ENCODE measurements around the gene RANBP10.

RANBP10 gene

GRCh38 chr16:67773569-67774456, 32.5 kb downstream of the RANBP10 start:
- Histone ChIP-seq H3K4me1 (ENCODE audit: insufficient read depth, low read length) (no peaks in the 10 kb centered on the region), H3K9ac (ENCODE audit: low read depth, low read length) (no peak overlapping the region), H3K27ac (ENCODE audit: low read length) (no peak overlapping the region), H3K4me3 (ENCODE audit: low read length) (no peak overlapping the region), H3K36me3 (ENCODE audit: insufficient read depth, low read depth, low read length) (peaks cover 8% of the 10 kb centered on the region; the same call in 1 of the 2 replicates), H3K9me3 (ENCODE audit: insufficient read depth, low read depth, low read length) (no peaks in the 10 kb centered on the region), H3K27me3 (ENCODE audit: insufficient read depth, low read length) (no peaks in the 10 kb centered on the region)

GRCh38 chr16:67773099-67773498, 33.3 kb downstream of the RANBP10 start:
- Histone ChIP-seq H3K27me3 (ENCODE audit: insufficient read depth, low read length) (no peaks in the 10 kb centered on the region), H3K4me3 (ENCODE audit: low read length) (no peak overlapping the region), H3K4me1 (ENCODE audit: insufficient read depth, low read length) (no peaks in the 10 kb centered on the region), H3K36me3 (ENCODE audit: insufficient read depth, low read depth, low read length) (peaks cover 8% of the 10 kb centered on the region; the same call in 1 of the 2 replicates), H3K27ac (ENCODE audit: low read length) (no peak overlapping the region), H3K9ac (ENCODE audit: low read depth, low read length) (no peak overlapping the region), H3K9me3 (ENCODE audit: insufficient read depth, low read depth, low read length) (no peaks in the 10 kb centered on the region)

- Histone ChIP-seq H3K9me3 (ENCODE audit: insufficient read depth, low read depth, low read length) (no peaks in the 10 kb centered on the region), H3K4me1 (ENCODE audit: insufficient read depth, low read length) (no peaks in the 10 kb centered on the region), H3K27ac (ENCODE audit: low read length) (no peak overlapping the region), H3K27me3 (ENCODE audit: insufficient read depth, low read length) (no peaks in the 10 kb centered on the region), H3K4me3 (ENCODE audit: low read length) (no peak overlapping the region), H3K36me3 (ENCODE audit: insufficient read depth, low read depth, low read length) (peaks cover 8% of the 10 kb centered on the region; the same call in 1 of the 2 replicates), H3K9ac (ENCODE audit: low read depth, low read length) (no peak overlapping the region)
Observed at GRCh38 chr16:67770346-67770991, 35.9 kb downstream of the RANBP10 start.

GRCh38 chr16:67767953-67768352, 38.4 kb downstream of the RANBP10 start:
- Histone ChIP-seq H3K36me3 (ENCODE audit: insufficient read depth, low read depth, low read length) (peaks cover 8% of the 10 kb centered on the region; the same call in 1 of the 2 replicates), H3K4me3 (ENCODE audit: low read length) (no peak overlapping the region), H3K9me3 (ENCODE audit: insufficient read depth, low read depth, low read length) (no peaks in the 10 kb centered on the region), H3K4me1 (ENCODE audit: insufficient read depth, low read length) (no peaks in the 10 kb centered on the region), H3K27ac (ENCODE audit: low read length) (no peak overlapping the region), H3K27me3 (ENCODE audit: insufficient read depth, low read length) (no peaks in the 10 kb centered on the region), H3K9ac (ENCODE audit: low read depth, low read length) (no peak overlapping the region)

- Histone ChIP-seq H3K4me3 (ENCODE audit: low read length) (no peak overlapping the region), H3K4me1 (ENCODE audit: insufficient read depth, low read length) (no peaks in the 10 kb centered on the region), H3K27ac (ENCODE audit: low read length) (no peak overlapping the region), H3K9ac (ENCODE audit: low read depth, low read length) (no peak overlapping the region), H3K9me3 (ENCODE audit: insufficient read depth, low read depth, low read length) (no peaks in the 10 kb centered on the region), H3K27me3 (ENCODE audit: insufficient read depth, low read length) (no peaks in the 10 kb centered on the region), H3K36me3 (ENCODE audit: insufficient read depth, low read depth, low read length) (0 out of 2 replicates have a peak, but pooled peaks cover 4% of the 10 kb centered on the region)
Observed at GRCh38 chr16:67766291-67766690, 40.1 kb downstream of the RANBP10 start.

GRCh38 chr16:67764158-67764667, 42.1 kb downstream of the RANBP10 start:
- Histone ChIP-seq H3K4me1 (ENCODE audit: insufficient read depth, low read length) (no peaks in the 10 kb centered on the region), H3K36me3 (ENCODE audit: insufficient read depth, low read depth, low read length) (no peaks in the 10 kb centered on the region), H3K9me3 (ENCODE audit: insufficient read depth, low read depth, low read length) (no peaks in the 10 kb centered on the region), H3K4me3 (ENCODE audit: low read length) (no peak overlapping the region), H3K9ac (ENCODE audit: low read depth, low read length) (no peak overlapping the region), H3K27ac (ENCODE audit: low read length) (no peak overlapping the region), H3K27me3 (ENCODE audit: insufficient read depth, low read length) (no peaks in the 10 kb centered on the region)

GRCh38 chr16:67763066-67763465, 43.3 kb downstream of the RANBP10 start:
- no peak overlapping the region for H3K27ac ChIP-seq (ENCODE audit: low read length)
- H3K4me3 ChIP-seq (ENCODE audit: low read length), result no peak overlapping the region
- H3K4me1 ChIP-seq (ENCODE audit: insufficient read depth, low read length), result no peaks in the 10 kb centered on the region
- no peaks in the 10 kb centered on the region for H3K36me3 ChIP-seq (ENCODE audit: insufficient read depth, low read depth, low read length)
- no peaks in the 10 kb centered on the region for H3K27me3 ChIP-seq (ENCODE audit: insufficient read depth, low read length)
- no peaks in the 10 kb centered on the region for H3K9me3 ChIP-seq (ENCODE audit: insufficient read depth, low read depth, low read length)
- no peak overlapping the region for H3K9ac ChIP-seq (ENCODE audit: low read depth, low read length)

GRCh38 chr16:67762385-67762784, 44.0 kb downstream of the RANBP10 start:
- Histone ChIP-seq H3K9me3 (ENCODE audit: insufficient read depth, low read depth, low read length) (no peaks in the 10 kb centered on the region), H3K27ac (ENCODE audit: low read length) (no peak overlapping the region), H3K4me3 (ENCODE audit: low read length) (no peak overlapping the region), H3K36me3 (ENCODE audit: insufficient read depth, low read depth, low read length) (no peaks in the 10 kb centered on the region), H3K9ac (ENCODE audit: low read depth, low read length) (no peak overlapping the region), H3K4me1 (ENCODE audit: insufficient read depth, low read length) (no peaks in the 10 kb centered on the region), H3K27me3 (ENCODE audit: insufficient read depth, low read length) (no peaks in the 10 kb centered on the region)

DNA sequence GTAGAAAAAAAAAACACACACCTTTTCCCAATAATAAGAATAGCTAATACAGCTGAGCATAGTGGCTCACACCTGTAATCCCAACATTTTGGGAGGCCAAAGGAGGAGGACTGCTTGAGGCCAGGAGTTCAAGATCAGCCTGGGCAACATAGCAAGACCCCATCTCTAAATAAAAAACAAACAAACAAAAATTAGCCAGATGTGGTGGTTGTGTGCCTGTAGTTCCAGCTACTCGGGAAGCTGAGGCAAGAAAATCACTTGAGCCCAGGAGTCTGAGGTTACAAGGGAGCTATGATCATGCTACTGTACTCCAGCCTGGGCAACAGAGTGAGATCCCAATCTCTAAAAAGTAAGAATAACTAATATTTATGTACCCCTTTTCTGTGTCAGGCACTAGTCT, 44.4 kb downstream of the RANBP10 start:
- H3K27me3 ChIP-seq (ENCODE audit: insufficient read depth, low read length), result no peaks in the 10 kb centered on the region
- H3K4me1 ChIP-seq (ENCODE audit: insufficient read depth, low read length), result no peaks in the 10 kb centered on the region
- no peaks in the 10 kb centered on the region for H3K36me3 ChIP-seq (ENCODE audit: insufficient read depth, low read depth, low read length)
- no peak overlapping the region for H3K4me3 ChIP-seq (ENCODE audit: low read length)
- H3K9ac ChIP-seq (ENCODE audit: low read depth, low read length), result no peak overlapping the region
- no peaks in the 10 kb centered on the region for H3K9me3 ChIP-seq (ENCODE audit: insufficient read depth, low read depth, low read length)
- H3K27ac ChIP-seq (ENCODE audit: low read length), result no peak overlapping the region

DNA sequence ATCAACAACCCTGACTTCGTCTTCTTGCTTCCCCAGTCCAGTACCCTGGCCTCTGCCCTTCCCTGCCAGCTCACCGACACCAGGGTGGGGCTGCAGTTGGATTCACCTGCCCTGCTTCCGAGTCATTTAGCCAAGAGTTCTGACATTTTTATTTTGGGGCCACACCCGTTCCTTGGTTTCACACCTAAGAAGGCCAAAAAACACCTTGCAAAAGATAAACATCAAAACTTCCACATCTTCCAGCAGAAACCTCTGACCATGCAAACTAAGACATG, 45.5 kb downstream of the RANBP10 start:
- Histone ChIP-seq H3K9me3 (ENCODE audit: insufficient read depth, low read depth, low read length) (no peaks in the 10 kb centered on the region), H3K27ac (ENCODE audit: low read length) (no peak overlapping the region), H3K36me3 (ENCODE audit: insufficient read depth, low read depth, low read length) (no peaks in the 10 kb centered on the region), H3K4me3 (ENCODE audit: low read length) (no peak overlapping the region), H3K9ac (ENCODE audit: low read depth, low read length) (no peak overlapping the region), H3K4me1 (ENCODE audit: insufficient read depth, low read length) (no peaks in the 10 kb centered on the region), H3K27me3 (ENCODE audit: insufficient read depth, low read length) (no peaks in the 10 kb centered on the region)

DNA sequence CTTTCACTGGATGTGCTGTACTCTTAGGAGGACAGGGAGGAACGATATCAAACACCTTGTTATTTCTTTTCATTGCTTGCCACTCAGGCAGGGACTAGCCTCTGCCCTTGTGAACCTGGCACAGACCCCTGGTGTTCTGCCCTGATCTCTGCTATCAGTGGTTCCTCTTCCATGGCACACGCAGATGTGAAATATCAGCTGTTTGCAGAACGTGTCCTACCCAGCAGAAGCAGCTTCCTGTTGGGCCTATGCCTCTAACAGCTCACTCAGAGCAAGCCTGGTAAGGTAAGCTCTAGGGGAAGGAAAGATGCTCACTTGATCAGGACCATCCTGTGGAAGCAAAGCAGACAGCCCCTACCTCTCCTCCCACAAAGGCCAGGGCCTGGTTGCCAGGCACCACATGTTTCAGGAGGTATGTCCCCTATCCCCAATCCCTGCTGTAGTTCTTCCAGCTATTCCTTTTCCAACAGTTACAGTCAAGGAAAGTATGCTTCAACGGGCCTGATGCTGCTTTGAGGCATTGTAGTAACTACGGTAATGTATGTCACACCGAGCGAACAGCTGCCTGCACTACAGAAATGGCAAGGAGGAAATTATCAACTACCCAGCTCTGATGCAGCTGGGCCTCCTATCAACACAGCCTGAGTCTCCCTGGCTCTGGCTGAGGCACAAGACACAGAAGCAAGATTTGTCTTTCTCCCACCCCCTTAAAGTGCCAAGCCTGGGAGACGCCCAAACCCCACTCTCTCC, 46.0 kb downstream of the RANBP10 start:
- no peaks in the 10 kb centered on the region for H3K4me1 ChIP-seq (ENCODE audit: insufficient read depth, low read length)
- no peak overlapping the region for H3K27ac ChIP-seq (ENCODE audit: low read length)
- H3K9ac ChIP-seq (ENCODE audit: low read depth, low read length), result no peak overlapping the region
- no peak overlapping the region for H3K4me3 ChIP-seq (ENCODE audit: low read length)
- H3K9me3 ChIP-seq (ENCODE audit: insufficient read depth, low read depth, low read length), result no peaks in the 10 kb centered on the region
- no peaks in the 10 kb centered on the region for H3K27me3 ChIP-seq (ENCODE audit: insufficient read depth, low read length)
- no peaks in the 10 kb centered on the region for H3K36me3 ChIP-seq (ENCODE audit: insufficient read depth, low read depth, low read length)

Data from iPS-20b (cell line).